Measurements from ENCODE around the gene MYT1.
"Not testable (repeated sequence)": the region's sequence is repeated elsewhere in the genome, so short reads cannot be mapped to it uniquely, and the experiment has no call there.

Gene MYT1

GRCh38 chr20:64220891-64221527 lies 56.8 kb downstream of the MYT1 start:
- DNase-seq: no peak

DNA sequence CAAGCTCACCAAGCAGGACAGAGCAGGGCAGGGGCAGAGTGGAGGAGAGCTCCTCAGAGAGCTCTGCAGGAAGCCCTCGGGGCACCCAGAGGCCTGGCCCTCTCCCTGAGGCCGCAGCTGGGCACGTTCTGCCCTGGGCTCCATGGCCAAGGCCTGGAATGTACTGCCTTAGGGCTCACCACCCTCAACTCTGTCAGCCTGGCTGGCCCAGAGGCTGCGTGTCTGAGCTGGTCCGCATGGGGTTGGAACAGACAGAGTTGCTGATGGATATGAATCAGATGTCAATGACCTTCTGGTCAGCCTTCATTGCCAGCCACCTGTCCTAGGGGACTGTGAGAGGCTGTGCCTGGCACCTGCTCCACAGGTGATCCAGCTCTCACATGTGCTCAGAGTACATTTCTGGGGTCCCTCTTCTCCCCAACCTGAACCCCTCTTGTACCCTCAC lies 58.1 kb downstream of the MYT1 start:
- no peak for DNase-seq

GRCh38 chr20:64222851-64223525 lies 58.7 kb downstream of the MYT1 start:
- no peak for DNase-seq

DNA sequence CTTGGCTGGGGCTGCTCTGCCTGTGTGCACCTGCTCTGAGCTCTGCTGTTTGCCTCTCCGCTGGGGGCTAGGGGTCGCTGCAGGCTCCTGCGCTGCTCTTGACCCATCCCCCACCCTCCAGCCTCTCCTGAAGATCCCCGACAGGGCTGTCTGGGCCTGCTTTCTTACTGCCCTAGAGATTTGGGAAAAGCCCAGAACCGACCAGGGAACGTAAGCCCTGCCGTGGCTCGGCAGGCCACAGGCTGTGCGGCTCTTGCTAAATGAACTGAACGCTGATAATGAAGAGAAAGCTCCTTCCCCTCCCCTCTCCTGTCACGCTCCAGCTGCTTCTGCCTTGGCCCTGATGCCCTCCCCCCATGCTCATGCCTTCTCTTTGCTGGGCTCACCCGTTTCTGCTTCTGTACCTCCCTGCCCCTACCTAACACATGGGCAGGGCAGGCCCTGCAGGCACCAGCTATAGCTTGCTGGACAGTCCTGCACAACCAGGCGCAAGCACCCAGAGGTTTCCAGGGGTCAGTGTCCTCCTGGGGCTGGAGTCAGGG lies 59.3 kb downstream of the MYT1 start:
- DNase-seq: no peak

DNA sequence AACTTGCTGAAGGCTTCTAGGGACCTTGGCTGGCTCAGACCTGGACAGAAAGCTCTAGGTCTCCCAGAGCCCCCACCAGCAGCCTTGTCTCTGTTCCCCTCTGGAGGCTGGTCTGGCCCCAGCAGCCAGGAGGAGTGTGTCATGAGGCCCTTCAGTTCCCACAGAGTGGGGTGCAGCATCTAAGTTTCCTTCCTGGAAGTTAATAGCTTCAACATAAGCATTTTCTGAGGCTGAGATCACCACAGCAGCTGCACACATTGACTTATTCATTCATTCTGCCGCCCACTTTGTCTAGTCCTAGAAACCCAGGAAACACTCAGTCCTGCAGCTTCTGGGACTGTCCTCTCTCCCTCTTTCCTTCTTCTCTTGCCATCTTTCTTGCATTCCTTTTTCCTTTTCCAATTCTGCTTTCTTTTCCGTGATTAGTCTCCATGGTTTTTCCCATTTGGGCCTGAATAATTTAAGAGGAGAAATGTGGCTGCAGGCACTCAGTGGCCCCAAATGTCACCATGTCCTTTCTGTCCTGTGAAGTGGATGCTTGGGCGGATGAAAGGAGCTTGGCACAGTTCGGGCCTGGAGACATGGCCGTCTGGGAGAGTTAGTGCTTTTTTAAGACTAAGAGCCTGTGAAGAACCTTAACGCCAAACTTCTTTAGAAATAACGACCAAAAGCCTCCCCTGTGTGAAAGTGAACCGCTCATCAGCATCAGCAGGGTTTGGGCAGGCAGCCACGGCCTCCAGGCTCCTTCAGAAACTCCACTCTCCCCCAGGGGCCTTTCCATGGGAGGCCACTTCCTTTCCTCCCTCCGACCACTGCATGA lies 60.3 kb downstream of the MYT1 start:
- no peak for DNase-seq

- no peak for DNase-seq
Measured at GRCh38 chr20:64225171-64225595, 60.9 kb downstream of the MYT1 start.

DNA sequence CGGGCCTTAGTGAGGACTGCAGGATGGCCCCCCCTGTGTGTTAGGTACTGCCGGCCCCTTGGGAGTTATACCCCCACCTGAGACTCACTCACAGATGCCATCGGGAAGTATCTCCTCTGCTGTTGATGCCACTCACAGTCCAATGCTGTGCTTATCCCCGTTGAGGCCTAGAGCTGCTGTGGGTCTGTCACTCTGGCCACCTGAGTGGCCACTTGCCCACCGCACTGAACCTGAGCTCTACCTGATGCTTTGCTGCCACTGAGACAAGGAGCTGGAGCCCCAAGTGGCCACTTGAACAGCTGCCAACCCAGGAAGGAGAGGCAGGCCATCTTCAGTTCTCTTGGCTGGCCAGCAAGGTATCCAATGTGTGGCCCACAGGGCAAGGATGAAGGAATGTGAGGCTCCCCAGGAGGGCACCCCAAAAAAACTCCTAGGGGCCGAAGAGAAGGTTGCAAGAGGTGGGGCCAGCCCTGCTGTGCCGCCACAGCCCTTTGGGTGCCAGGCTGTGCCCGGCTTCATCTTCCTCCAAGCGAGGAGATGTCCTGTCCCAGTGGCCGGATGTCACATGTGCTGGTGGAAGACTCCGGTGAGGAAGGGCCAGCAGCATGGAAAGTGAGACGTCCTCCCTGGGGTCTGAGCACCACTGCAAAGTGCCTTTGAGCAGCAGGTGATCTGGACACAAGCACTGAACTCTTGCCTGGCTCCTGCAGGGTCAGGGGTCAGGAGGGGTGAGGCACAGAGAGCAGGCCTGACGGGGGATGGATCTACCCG lies 61.8 kb downstream of the MYT1 start:
- no peak for DNase-seq

DNA sequence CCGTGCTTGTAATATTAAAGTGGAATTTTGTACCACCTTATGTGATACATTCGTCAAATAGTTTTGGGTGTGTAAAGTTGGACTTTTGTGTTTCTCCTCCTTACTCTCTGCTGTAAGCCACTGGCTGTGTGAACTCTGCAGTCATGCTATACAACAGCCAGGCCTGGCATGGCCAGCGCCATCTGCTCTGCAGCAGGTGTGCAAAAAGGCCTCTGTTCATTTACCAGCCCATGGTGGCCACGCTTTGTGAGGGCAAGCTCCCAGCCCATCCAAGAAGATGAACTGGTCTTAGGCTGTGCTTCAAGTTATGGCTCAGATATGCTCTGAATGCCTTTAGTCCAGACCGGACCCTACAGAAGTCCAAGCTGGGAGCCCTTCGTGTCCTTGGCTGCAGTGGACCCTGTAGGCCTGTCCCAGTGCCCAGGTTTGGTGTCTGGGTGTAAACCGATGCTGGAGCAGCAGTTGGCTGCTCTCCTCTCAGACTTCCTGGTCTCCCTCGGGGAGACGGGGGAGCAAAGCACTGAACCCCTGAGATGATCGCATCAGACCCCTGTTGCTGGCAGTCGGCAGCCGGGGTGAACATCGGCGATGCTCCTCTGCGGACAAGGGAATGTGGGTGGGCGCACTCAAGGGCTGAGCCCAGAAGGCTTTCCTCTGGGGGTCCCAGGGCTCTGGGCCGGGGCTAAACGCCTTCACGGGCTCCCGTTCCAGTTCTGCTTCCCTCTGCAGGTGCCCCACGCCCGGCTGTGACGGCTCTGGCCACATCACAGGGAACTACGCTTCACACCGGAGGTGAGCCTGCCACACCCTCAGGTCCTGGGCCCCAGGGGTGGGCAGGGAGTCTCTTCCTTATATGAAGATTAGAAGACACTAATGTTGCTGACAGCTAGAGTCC lies 62.7 kb downstream of the MYT1 start:
- no peak for DNase-seq

- no peak for DNase-seq
Measured at GRCh38 chr20:64228086-64228653, 63.9 kb downstream of the MYT1 start.

GRCh38 chr20:64228751-64229506 lies 64.7 kb downstream of the MYT1 start:
- no peak for DNase-seq

DNA sequence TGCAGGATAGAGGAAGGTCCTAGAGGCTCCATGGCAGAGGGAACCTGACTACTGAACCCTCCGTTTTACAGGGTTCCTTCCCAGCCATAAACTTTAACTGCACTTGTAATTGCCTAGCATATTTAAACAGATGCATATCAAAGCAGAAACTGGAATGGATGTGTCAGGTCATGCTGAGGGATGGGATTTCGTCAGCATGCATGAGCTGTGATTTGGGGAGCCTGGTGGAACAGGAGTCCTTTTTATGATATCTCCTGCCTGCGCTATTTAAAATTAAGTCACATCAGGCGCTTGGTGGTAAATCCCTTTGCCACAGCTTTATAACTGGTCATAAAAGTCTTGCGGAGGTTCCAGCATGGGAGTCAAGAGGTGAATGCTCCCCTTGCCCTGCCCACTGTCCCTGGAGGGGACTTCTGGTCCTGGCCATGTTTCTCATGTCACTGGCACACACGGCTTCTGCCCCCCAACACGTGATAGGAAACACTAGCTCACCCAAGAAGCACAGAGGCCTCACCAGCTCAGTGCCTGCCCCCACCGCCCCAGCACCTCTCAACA lies 65.3 kb downstream of the MYT1 start:
- DNase-seq: no peak

- DNase-seq: no peak
Measured at GRCh38 chr20:64230461-64231145, 66.4 kb downstream of the MYT1 start.

- no peak for DNase-seq
Measured at GRCh38 chr20:64231621-64232550, 67.6 kb downstream of the MYT1 start.

GRCh38 chr20:64232794-64233193 lies 68.5 kb downstream of the MYT1 start:
- no peak for DNase-seq

GRCh38 chr20:64233725-64234124 lies 69.5 kb downstream of the MYT1 start:
- no peak for DNase-seq

DNA sequence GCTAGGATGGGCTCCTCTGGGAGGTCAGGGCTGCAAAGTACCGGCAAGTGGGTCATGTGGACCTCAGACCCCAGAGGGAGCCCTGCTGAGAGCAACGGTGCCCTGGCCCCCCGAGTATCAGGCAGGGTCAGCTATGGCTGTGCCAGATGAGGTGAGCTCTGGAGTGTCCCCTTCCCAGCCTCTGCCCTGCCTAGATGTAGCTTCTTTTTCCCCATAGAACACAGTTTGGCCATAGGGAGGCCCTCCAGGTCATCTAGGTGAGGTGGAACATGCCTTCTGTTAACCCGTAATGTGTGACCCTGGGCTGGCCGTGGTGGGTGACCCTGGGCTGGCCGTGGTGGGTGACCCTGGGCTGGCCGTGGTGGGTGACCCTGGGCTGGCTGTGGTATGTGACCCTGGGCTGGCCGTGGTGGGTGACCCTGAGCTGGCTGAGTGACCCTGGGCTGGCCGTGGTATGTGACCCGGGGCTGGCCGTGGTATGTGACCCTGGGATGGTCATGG lies 70.1 kb downstream of the MYT1 start:
- no peak for DNase-seq

DNA sequence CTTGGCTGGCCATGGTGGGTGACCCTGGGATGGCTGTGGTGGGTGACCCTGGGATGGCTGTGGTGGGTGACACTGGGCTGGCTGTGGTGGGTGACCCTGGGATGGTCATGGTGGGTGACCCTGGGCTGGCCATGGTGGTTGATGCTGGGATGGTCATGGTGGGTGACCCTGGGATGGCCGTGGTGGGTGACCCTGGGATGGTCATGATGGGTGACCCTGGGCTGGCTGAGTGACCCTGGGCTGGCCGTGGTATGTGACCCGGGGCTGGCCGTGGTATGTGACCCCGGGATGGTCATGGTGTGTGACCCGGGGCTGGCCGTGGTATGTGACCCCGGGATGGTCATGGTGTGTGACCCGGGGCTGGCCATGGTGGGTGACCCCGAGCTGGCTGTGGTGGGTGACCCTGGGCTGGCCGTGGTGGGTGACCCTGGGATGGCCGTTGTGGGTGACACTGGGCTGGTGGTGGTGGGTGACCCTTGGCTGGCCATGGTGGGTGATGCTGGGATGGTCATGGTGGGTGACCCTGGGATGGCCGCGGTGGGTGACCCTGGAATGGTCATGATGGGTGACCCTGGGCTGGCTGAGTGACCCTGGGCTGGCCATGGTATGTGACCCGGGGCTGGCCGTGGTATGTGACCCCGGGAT lies 70.8 kb downstream of the MYT1 start:
- DNase-seq: not testable (repeated sequence)
